Activated CD8-positive, alpha-beta memory T cell treated with anti-CD3 and anti-CD28 coated beads, Interleukin-2, amount 50 U/mL, for 24 hours (primary cell): Measurements from ENCODE around the gene SFTPB.

Experiments used
- DNase-seq: peaks from one replicate; pipeline ENCODE4 v3.0.0-alpha.2; 2020; ENCODE audit errors: extremely low read depth

The SFTPB gene

GRCh38 chr2:85613717-85614515 is 54.1 kb downstream of the SFTPB start:
- no peak for DNase-seq

- peak; percentile 72 for DNase-seq
These were observed 56.1 kb downstream of the SFTPB start, which contains the start of gene C2orf68 for GRCh38 chr2:85611705-85612587. TSS of gene C2orf68 (minus strand) at chr2:85612066. CDS start at chr2:85611984, 82 bp downstream.

DNA sequence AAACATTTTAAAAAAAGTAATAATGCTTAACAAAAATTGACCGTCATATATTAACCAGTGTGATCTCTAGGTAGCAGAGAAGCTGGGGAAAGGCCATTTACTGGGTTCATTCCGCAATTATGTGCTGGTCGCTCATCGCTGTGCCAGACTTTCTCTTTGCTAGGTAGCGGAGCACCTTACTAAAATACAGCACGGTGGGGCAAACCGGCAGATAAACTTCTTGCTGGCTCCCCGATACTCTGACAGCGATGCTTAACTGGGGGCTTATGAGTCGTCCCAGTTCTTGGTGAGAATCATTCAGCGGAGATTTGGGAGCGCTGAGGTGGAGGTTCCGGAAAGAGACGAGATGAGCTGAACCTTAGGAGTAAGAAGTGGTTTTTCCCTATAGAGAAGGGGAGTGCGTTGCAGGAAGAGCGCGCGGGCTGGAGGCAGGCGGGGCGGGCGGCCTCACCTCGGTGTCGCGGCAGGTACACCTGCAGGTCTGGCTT is 56.7 kb downstream of the SFTPB start:
- DNase-seq: no peak
